SU-DHL-6 (cell line): ENCODE data around the gene CLECL1.

Experiments used
- H2AFZ ChIP-seq: fragments of 200-600 bp; sonication (generic); 2 replicates; pipeline ENCODE4 v1.6.1; 2014; ENCODE audit warnings: low read depth, mild to moderate bottlenecking, moderate library complexity, mixed read lengths, antibody characterized with exemption, low read length; ENCODE audit not compliant: severe bottlenecking
- H3F3A ChIP-seq: fragments of 200-600 bp; shearing (Covaris generic); 2 replicates; pipeline ENCODE4 v1.6.0; 2016; ENCODE audit warnings: antibody characterized with exemption, mild to moderate bottlenecking; ENCODE audit not compliant: insufficient read depth
- H3K27ac ChIP-seq: fragments of 200-600 bp; sonication (generic); 2 replicates; pipeline ENCODE4 v1.5.1; 2016; ENCODE audit warnings: low read depth, mild to moderate bottlenecking, low read length, moderate library complexity, mixed read lengths
- H3K27me3 ChIP-seq: fragments of 200-600 bp; sonication (generic), shearing (Covaris generic); 2 replicates; pipeline ENCODE4 v1.6.0; 2014; ENCODE audit warnings: mild to moderate bottlenecking, low read length
- H3K36me3 ChIP-seq: fragments of 200-600 bp; sonication (generic); 2 replicates; pipeline ENCODE4 v1.6.1; 2014; ENCODE audit warnings: mild to moderate bottlenecking, low read length, mixed read lengths
- H3K4me2 ChIP-seq: fragments of 300-600, 200-600 bp; shearing (Covaris generic), sonication (generic); 2 replicates; pipeline ENCODE4 v1.6.0; 2014; ENCODE audit warnings: low read length, low read depth, mild to moderate bottlenecking; ENCODE audit not compliant: poor library complexity, severe bottlenecking
- H3K4me3 ChIP-seq: fragments of 200-600 bp; sonication (generic); 2 replicates; pipeline ENCODE4 v1.5.1; 2014; ENCODE audit warnings: antibody characterized with exemption, low read length, mild to moderate bottlenecking, mixed read lengths; ENCODE audit not compliant: insufficient read depth, poor library complexity, severe bottlenecking
- H3K79me2 ChIP-seq: fragments of 200-600 bp; sonication (generic); 2 replicates; pipeline ENCODE4 v1.6.1; 2014; ENCODE audit warnings: mild to moderate bottlenecking, low read length, moderate library complexity; ENCODE audit not compliant: insufficient read depth
- H3K9ac ChIP-seq: fragments of 200-600 bp; sonication (generic); 2 replicates; pipeline ENCODE4 v1.7.0; 2014; ENCODE audit warnings: mild to moderate bottlenecking, low read length
- H3K9me2 ChIP-seq: fragments of 200-600 bp; sonication (generic); replicated peaks from 2 replicates; pipeline ENCODE4 v1.6.1; 2014; ENCODE audit warnings: low read length; ENCODE audit not compliant: insufficient read depth
- H3K9me3 ChIP-seq: fragments of 200-600 bp; sonication (generic); 2 replicates; pipeline ENCODE4 v1.6.1; 2014; ENCODE audit warnings: low read length, mixed read lengths; ENCODE audit not compliant: insufficient read depth
- H4K20me1 ChIP-seq: fragments of 200-600 bp; sonication (generic); 2 replicates; pipeline ENCODE4 v1.6.1; 2014; ENCODE audit warnings: low read depth, mild to moderate bottlenecking, antibody characterized with exemption, low read length, moderate library complexity, mixed read lengths
- EZH2phosphoT487 ChIP-seq: fragments of 200-600 bp; sonication (generic), shearing (Covaris generic); conservative IDR thresholded peaks from 2 replicates; pipeline ENCODE4 v1.6.1; 2018; ENCODE audit warnings: mild to moderate bottlenecking, antibody characterized with exemption, low read length, moderate library complexity, mixed read lengths
- TF ChIP-seq, protein P1 (sequence below): fragments of 200-600 bp; sonication (generic); IDR thresholded peaks from one replicate; pipeline ENCODE4 v1.5.1; 2017; ENCODE audit warnings: antibody characterized with exemption, mild to moderate bottlenecking, low read length, moderate library complexity; ENCODE audit not compliant: insufficient read depth, poor library complexity, severe bottlenecking

CLECL1 gene

DNA sequence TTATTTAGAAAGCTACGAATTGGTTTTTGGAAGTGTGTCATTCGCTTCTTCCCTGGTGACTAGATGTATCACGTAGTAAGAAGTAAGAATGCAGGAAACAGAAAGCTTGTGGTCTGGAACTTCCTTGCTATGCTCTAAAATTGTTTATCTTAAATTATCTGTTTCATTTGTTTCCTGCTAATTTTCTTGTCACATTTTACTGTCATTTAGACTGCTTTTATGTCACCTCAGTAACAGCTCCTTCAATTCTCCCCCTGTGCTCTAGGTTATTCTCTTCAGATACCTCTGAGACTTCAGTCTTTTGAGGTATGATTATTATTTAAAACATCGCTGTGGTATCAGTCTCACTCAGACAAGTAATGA, 28.5 kb upstream of the CLECL1 start:
- Histone ChIP-seq H3K4me3 (no peak overlapping the region), H3K9me2 (no peaks in the 10 kb centered on the region), H3K27me3 (no peaks in the 10 kb centered on the region), H3K27ac (no peak overlapping the region), H4K20me1 (no peaks in the 10 kb centered on the region), H3K36me3 (no peaks in the 10 kb centered on the region), H3K4me2 (no peak overlapping the region), H3F3A (peaks cover 13% of the 10 kb centered on the region), H2AFZ (no peak overlapping the region), H3K79me2 (no peaks in the 10 kb centered on the region), H3K9me3 (no peaks in the 10 kb centered on the region), H3K9ac (no peak overlapping the region)
- TF ChIP-seq, protein P1, sequence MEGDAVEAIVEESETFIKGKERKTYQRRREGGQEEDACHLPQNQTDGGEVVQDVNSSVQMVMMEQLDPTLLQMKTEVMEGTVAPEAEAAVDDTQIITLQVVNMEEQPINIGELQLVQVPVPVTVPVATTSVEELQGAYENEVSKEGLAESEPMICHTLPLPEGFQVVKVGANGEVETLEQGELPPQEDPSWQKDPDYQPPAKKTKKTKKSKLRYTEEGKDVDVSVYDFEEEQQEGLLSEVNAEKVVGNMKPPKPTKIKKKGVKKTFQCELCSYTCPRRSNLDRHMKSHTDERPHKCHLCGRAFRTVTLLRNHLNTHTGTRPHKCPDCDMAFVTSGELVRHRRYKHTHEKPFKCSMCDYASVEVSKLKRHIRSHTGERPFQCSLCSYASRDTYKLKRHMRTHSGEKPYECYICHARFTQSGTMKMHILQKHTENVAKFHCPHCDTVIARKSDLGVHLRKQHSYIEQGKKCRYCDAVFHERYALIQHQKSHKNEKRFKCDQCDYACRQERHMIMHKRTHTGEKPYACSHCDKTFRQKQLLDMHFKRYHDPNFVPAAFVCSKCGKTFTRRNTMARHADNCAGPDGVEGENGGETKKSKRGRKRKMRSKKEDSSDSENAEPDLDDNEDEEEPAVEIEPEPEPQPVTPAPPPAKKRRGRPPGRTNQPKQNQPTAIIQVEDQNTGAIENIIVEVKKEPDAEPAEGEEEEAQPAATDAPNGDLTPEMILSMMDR: no peak
- no peak for TF ChIP-seq EZH2phosphoT487

- Histone ChIP-seq H4K20me1 (no peaks in the 10 kb centered on the region), H3K79me2 (no peaks in the 10 kb centered on the region), H3K36me3 (no peaks in the 10 kb centered on the region), H2AFZ (no peak within 1 kb of the TSS), H3K27ac (no peak within 1 kb of the TSS), H3K4me2 (peak within 1 kb of the TSS; percentile 51), H3K4me3 (peak within 1 kb of the TSS; percentile 13), H3K27me3 (no peaks in the 10 kb centered on the region), H3F3A (peaks cover 13% of the 10 kb centered on the region), H3K9me2 (no peaks in the 10 kb centered on the region), H3K9me3 (no peaks in the 10 kb centered on the region), H3K9ac (no peak within 1 kb of the TSS)
- TF ChIP-seq EZH2phosphoT487: no peak
- TF ChIP-seq, protein P1: no peak
Observed at GRCh38 chr12:9760699-9761418, 28.0 kb upstream of the CLECL1 start, which contains the start of gene CD69. Gene CD69, minus strand, starts transcription at chr12:9760901. Its CDS starts 81 bp downstream, at chr12:9760820.

DNA sequence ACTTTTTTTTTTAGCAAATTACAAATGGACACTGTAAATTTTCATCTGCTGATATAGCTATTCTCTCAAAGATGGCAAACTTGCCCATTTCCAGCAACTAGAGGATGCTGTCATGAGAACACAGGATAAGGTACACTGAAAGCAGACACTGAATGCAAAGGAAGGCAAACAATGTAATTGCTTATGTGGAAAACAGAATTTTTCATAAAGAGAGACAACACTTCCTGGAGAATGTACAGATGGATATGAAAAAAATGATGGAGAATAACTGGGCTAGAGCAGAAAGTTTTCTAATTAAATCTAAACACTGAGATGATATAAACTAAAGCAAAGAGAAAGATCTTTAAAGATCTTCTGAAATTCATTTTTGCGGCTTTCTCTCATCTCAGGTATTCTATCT, 27.2 kb upstream of the CLECL1 start:
- H3K9ac ChIP-seq: no peak overlapping the region
- peak overlapping the region; percentile 13 for H3K4me3 ChIP-seq
- no peak overlapping the region for H2AFZ ChIP-seq
- H3K4me2 ChIP-seq: peak overlapping the region; percentile 51
- no peaks in the 10 kb centered on the region for H4K20me1 ChIP-seq
- H3K27ac ChIP-seq: no peak overlapping the region
- H3K27me3 ChIP-seq: no peaks in the 10 kb centered on the region
- peaks cover 10% of the 10 kb centered on the region for H3F3A ChIP-seq
- no peaks in the 10 kb centered on the region for H3K9me2 ChIP-seq
- H3K79me2 ChIP-seq: no peaks in the 10 kb centered on the region
- H3K9me3 ChIP-seq: no peaks in the 10 kb centered on the region
- TF ChIP-seq, protein P1: no peak
- TF ChIP-seq EZH2phosphoT487: no peak
- H3K36me3 ChIP-seq: no peaks in the 10 kb centered on the region
